ENCODE data around the gene HS3ST3B1.
A peak's percentile ranks its signal among the peaks of the same experiment; 100 is the strongest.

HS3ST3B1 gene

DNA sequence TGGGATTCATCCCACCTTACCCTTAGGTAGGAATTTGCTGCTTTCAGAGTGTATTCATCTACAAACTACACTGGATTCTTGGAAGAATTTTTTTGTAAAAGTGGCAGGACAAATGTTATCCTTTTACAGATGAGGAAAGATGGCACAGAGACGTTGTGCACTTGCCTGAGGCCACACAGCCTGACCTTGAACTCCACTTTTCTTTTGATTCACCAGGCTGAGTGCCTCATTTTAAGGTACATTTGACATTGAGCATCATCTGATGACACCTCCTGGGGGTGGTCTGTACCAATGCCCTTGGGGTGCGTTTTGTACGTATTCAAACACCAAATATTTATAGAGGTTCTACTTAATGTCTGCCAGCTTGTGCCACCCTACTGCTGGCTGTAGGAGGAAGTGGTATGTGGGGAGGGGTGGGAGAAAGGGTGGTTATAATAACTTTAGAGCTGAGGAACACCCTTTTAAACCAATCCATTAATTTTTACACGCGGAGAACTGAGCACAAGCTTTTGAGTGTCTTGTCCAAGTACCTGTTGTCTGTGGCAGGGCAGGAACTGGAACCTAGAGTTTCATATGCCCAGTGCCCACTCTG lies 29.1 kb downstream of the HS3ST3B1 start:
- TF ChIP-seq, protein P1, sequence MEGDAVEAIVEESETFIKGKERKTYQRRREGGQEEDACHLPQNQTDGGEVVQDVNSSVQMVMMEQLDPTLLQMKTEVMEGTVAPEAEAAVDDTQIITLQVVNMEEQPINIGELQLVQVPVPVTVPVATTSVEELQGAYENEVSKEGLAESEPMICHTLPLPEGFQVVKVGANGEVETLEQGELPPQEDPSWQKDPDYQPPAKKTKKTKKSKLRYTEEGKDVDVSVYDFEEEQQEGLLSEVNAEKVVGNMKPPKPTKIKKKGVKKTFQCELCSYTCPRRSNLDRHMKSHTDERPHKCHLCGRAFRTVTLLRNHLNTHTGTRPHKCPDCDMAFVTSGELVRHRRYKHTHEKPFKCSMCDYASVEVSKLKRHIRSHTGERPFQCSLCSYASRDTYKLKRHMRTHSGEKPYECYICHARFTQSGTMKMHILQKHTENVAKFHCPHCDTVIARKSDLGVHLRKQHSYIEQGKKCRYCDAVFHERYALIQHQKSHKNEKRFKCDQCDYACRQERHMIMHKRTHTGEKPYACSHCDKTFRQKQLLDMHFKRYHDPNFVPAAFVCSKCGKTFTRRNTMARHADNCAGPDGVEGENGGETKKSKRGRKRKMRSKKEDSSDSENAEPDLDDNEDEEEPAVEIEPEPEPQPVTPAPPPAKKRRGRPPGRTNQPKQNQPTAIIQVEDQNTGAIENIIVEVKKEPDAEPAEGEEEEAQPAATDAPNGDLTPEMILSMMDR (conservative IDR thresholded peaks at IDR 0.05; ENCODE audit: low read depth, low read length), result no peak
- H3K4me3 ChIP-seq (ENCODE audit: low read depth, low read length), result no peak overlapping the region
- DNase-seq (ENCODE audit: low read depth), result no peak

DNA sequence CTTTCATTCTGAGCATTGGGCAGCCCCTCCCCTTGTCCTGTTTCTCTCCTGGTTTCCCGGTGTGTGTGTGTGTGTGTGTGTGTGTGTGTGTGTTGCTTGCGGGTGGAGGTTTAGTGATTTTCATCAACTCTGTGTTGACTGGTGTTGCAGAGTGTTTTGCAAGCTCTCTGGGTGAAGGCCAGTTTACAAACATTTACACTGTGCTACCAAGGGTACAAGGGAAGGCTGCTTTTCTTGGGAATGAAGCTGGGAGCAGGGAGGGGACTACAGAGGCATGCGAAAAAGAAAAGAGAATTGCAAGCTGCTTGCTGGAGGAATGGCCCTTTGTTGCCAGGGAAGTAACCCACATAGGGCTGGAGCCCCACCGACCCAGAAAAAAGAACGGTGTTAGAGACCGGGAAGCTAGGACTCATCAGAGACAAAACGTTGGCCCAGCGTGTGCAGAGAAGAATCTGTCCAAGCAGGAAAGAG lies 29.6 kb downstream of the HS3ST3B1 start:
- DNase-seq (ENCODE audit: low read depth), result peak; percentile 82
- TF ChIP-seq, protein P1 (conservative IDR thresholded peaks at IDR 0.05; ENCODE audit: low read depth, low read length), result no peak
- H3K4me3 ChIP-seq (ENCODE audit: low read depth, low read length), result no peak overlapping the region

DNA sequence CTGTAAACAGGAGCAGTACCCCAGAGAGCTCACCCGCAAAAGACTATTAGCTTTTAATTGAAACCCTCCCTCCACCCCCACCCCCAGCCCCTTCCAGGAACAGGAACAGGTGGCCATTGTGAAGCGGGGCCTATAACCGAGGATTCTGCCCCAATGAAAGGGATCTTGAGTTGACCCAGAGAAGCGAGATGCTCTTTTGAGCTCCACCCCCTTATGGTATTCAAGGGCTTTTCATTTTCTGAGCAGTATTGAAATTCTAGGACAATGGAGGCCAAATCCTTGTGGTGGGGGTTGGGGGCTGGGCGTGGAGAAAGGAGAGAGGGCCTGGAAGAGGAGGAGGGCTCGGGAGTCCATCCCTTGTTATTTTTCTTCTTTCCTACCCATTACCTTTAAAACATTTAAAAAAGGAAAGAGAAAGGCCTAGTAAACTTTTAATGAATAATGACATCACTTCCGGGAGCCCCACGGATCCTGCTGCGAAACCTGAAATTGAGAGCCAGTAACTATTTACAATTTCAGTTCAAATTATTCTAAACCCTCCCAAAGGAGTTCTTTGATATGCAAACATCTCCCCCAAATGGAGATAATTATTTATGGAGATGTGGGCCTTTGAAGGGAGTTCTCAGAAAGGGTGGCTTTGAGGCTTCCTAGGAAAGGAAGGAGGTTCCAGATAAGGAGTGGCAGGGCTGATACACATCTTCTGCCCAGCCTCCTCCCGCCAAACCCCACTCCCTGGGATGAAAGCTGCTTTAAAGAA lies 30.5 kb downstream of the HS3ST3B1 start:
- no peak for DNase-seq (ENCODE audit: low read depth)
- H3K4me3 ChIP-seq (ENCODE audit: low read depth, low read length), result no peak overlapping the region
- TF ChIP-seq, protein P1 (conservative IDR thresholded peaks at IDR 0.05; ENCODE audit: low read depth, low read length), result no peak

DNA sequence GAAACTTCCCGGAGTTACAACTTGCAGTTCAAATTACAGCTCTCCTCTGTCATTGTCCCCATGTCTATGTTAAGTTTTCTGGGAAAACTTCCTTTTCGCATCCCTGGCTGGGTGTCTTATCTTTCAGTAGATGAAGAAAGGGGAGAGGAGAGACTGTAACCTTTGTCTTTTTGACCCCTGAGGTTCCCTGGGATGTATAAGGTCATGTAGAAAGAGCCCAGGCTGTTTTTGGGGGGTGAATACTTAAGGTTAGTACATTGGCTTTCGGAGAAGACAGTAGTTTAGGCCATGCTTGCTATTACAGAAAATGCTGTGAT lies 31.1 kb downstream of the HS3ST3B1 start:
- TF ChIP-seq, protein P1 (conservative IDR thresholded peaks at IDR 0.05; ENCODE audit: low read depth, low read length), result no peak
- no peak for DNase-seq (ENCODE audit: low read depth)
- no peak overlapping the region for H3K4me3 ChIP-seq (ENCODE audit: low read depth, low read length)

DNA sequence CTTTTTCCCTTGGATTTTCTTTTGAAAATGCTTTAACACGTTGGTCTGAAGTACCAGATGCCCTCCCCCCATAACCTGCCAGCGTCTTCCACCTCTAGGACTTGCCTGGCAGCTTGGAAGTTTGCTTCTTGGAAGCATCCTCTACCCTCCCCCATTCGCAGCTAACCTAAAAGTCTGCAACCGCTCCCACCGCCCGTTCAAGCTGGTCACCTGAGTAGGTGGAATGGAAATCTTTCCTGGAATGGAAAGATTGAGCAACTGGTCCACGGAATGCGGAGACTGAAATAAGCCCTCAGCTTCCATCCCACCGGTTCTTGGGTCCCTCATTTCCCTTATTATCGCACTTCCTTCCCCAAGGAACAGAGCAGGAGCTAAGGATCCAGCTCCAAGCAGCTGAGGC lies 31.4 kb downstream of the HS3ST3B1 start:
- DNase-seq (ENCODE audit: low read depth), result no peak
- H3K4me3 ChIP-seq (ENCODE audit: low read depth, low read length), result no peak overlapping the region
- TF ChIP-seq, protein P1 (conservative IDR thresholded peaks at IDR 0.05; ENCODE audit: low read depth, low read length), result no peak

DNA sequence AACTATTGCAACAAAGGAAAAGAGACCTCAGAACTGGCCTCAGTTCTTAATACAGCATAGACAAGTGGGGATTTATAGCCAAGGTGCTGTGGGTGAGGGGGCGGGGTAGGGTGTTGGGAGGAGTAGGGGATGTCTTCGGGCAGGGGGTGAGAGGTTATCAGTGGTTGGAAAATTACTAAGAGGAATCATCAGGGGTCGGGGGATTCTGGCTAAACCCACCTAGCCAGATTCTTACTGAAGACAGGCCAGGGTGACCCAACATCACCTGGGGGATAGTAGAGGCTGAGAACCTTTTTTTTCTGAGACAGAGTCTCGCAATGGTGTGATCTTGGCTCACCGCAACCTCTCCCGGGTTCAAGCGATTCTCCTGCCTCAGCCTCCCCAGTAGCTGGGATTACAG lies 32.6 kb downstream of the HS3ST3B1 start:
- DNase-seq (ENCODE audit: low read depth), result no peak
- no peak overlapping the region for H3K4me3 ChIP-seq (ENCODE audit: low read depth, low read length)
- TF ChIP-seq, protein P1 (conservative IDR thresholded peaks at IDR 0.05; ENCODE audit: low read depth, low read length), result no peak
